NCI-H69 (cell line): ENCODE data around the gene MACROD2.

Experiments used
- DNase-seq: peaks from one replicate; lab custom pipeline; 2025; lab: John Stamatoyannopoulos, UW

Gene MACROD2

DNA sequence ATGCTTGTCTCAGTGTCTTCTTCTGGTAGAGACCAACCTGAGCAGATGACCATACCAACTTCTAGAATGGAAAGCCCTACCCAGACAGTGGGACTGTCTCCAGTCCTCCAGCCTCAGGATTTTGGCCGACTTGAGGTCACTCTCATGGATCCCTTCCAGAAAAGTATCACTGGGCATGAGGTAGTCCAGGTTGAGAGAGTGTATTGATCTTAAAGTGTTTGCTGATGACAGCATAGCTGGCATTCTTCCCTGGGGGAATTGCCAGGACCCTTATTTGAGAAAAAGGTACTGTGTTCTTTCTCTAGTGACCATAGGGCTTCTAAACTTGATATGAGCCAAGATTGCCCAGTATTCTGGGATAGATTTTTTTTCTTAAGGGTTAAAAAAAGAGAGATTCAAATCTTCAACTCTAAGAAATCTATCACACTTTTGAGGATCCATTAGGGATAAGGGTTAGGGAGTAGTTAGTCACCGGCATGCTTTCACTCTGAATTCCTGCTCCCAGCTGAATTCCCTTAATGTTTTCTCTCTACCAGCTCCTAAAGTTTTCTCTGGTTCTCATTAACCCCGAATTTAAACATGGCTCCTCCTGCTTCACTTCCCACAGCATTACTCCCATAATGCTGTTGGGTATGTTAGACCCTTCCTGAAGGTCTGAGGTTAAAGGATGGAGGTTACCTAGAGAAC is 415.7 kb downstream of the MACROD2 start:
- DNase-seq, result no peak

DNA sequence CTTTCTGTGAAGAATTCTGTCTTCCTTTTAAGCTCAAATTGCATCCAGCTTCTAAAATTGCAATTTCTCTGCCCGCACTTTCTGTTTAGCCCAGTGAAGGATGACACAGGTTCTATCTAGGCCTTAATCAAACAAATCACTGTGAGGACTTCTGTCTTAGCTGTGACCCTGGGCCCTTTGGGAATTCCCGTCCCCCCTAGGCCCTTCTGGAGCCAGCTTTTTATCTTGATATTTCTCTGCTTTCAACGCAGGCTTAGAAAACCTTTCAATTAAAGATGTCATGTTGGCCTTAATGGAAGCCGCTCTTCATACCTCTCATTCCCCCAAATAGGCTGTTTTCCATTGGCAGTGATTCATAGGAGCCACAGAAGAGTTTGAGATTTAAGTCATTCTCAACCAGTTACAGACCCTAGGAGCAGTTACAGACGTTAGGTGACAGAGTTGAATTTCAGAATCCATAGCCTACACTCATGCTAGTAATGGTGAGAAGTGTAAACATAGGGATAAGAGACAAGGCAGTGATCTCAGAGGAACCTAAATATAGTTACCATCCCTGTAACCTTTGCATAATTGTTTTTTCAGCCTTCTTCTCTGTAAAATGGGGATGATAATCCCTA is 416.9 kb downstream of the MACROD2 start:
- no peak for DNase-seq

- DNase-seq, result no peak
Observed at GRCh38 chr20:14413835-14414234, 418.5 kb downstream of the MACROD2 start.

GRCh38 chr20:14414560-14414959 is 419.2 kb downstream of the MACROD2 start:
- no peak for DNase-seq

GRCh38 chr20:14415467-14415866 is 420.2 kb downstream of the MACROD2 start:
- peak; percentile 68 for DNase-seq

DNA sequence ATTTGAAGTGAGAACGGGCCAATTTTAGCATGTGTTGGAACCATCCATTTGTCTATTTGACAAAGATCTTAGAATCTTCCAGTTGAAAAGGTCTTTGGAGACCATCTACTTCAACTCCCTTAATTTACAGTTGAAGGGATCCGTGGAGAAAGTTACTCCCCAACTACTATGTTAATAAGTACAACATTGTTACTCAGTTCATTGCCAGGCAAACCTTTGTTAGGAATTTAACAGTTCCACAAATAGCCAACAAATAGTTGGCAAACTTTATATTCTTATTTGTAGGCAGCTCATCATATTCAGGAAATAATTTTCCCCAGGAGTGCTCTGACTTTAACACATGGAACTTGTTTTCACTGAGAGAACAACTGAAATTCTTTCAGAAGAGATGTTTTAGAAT is 423.1 kb downstream of the MACROD2 start:
- no peak for DNase-seq

GRCh38 chr20:14422892-14423291 is 427.6 kb downstream of the MACROD2 start:
- DNase-seq, result peak; percentile 66

- no peak for DNase-seq
Observed at GRCh38 chr20:14431568-14431967, 436.3 kb downstream of the MACROD2 start.

DNA sequence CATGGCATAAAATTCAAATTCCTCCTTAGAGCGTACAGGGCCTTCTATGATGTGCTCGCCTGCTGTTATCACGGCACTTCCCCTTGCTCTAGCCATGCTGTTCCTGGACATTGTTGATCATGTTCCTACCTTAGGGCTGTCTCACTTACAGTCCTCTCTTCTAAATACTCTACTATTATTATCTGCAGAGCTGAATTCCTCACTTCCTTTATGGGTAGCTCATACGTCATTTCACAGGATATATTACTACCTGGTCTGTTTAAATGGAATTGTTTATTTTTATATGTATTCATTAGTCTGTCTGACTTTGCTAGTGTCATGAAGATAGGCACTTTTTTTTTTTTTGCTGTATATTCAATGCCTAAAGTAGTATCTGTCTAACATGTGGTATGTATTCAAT is 436.8 kb downstream of the MACROD2 start:
- no peak for DNase-seq

DNA sequence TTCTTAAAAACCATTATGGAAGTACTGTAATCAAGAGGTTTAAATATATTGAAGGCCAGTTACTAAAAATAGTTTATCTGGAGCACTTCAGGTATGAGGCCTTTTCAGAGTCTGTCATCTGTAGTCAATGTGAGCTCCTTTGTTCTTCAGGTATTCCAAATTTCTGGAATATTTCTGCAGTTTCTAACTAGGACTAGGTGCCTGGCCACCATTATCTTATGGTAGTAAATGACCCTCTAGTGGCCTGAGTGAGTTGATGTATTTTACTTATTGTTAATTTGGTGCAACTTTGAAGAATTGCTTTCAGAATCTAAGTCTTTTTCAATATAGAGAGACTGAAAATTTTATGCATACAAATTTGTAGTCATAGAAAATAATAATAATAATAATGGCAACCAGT is 437.3 kb downstream of the MACROD2 start:
- DNase-seq, result no peak

DNA sequence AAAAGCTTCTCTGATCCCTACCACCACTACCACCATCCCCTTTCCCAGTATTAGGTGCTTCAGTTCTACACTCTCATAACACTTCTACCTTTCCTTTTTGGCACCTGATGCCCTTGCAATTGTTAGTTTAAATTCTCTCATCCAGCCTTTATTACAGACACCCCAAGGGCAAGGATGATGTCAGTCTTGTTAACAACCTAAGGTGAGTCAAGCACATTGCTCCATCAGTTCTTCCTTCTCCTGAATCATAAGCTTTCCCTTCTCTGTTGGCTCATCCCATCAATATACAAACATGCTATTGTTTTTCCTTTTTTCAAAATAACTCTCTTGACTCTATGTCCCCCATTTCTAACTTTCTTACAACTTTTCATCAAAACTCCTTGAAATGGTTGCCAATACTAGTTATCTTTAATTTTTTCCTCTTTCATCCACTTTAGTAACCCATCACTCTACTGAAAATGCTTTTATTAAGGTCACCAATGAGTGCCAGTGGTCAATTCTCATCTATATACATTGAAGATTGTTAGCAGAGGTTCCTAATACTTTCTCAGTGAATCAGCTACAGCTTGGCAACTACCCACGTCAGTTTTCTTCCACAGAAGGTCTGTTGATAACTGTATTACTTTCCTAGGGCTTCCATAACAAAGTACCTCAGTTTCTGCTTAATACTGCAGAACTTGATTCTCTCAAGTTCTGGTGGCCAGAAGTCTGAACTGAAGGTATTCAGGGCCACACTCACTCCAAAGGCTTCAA is 439.2 kb downstream of the MACROD2 start:
- DNase-seq, result peak; percentile 50

DNA sequence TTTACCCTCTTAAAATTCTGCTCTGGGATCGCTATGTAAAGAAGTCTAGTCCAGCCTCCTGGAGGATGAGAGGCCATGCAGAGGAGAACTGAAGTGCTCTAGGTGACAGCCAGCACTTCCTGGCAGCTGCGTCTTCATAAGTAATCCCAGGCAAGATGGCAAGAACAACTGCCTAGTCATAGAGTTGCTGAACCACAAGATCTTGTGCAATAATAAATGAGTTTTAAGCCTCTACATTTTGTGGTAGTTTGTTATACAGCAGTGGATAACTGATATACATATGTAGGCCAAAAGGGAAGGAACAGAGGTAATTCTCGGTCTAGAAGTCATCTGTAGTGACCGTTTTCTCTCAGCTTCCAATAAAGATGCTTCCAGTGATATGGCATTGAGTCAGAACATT is 445.9 kb downstream of the MACROD2 start:
- no peak for DNase-seq

- no peak for DNase-seq
Observed at GRCh38 chr20:14444106-14444505, 448.8 kb downstream of the MACROD2 start.

- DNase-seq, result no peak
Observed at GRCh38 chr20:14445310-14445709, 450.0 kb downstream of the MACROD2 start.

- DNase-seq, result no peak
Observed at GRCh38 chr20:14445902-14446301, 450.6 kb downstream of the MACROD2 start.

- DNase-seq, result no peak
Observed at GRCh38 chr20:14446446-14446845, 451.1 kb downstream of the MACROD2 start.

DNA sequence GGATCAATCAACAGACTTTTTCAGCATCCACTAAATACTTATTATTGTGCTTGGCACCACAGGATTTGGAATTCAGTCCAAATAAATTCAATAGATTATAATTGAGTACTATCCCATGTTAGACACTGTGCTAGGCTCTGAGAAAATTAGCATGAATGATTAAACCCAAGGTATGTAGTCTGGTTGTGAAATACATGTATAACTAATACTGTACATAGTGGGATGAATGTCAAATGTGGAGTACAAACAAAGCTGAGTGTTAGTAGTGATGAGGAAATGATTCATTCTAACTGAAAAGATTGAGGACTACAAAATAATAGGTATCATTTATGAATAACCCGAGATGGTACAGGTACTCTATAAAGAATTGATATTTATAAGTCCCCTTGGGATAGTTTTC is 454.0 kb downstream of the MACROD2 start:
- DNase-seq, result no peak

DNA sequence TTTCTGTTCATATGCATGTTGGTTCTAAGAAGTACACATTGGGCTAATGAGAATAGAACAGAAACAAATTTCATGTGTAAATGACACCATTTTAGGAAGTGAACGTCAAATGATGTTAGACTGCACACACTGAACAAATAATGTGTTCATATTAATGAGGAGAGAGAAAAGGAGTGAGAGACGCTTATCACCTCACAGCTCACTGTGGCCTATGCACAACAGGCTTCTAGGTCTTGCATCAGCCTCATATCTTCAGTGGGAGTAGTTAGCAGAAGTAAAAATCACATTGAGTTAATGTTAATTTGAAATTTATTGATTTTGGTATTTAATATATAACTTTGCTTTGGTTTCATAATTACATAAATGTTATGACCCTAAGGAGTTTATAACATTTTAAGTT is 454.9 kb downstream of the MACROD2 start:
- peak; percentile 13 for DNase-seq

DNA sequence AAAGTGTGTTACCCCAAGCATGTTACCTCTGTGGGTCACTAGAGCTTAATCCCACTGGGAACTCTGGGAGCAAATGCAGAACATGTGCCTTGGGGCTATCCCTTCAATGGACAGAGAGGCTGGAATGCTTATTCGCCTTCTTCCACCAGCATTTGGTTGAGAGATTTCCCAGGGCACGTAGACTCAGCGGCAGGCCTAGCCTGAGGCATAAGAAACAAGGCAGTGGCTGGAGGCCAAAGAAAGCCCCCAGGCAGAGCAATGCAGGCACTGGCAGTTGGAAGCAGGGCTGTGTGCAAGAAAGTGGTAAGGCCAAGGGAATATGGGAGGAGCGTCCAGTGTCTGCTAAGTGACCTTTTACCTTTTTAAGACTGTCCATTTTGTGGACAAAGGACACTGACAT is 456.1 kb downstream of the MACROD2 start:
- peak; percentile 13 for DNase-seq

DNA sequence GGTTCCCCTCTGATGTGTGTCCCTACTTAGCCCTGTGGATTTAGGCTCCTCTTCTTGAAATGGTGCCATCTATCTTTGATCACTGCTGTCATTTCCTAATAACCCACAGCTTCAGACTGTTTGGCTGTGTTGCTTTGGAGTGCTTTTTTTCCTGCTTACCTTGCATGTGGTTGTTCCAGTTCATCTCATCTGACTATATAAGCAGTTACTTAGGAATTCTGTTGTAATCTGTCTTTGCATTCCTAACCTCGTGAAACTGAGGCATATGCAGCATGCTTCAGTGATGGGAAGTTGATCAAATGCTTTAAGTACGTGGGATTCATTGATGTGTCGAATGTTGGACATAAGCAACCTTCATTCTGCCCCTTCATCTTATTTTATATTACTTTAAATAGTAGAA is 457.9 kb downstream of the MACROD2 start:
- no peak for DNase-seq

DNA sequence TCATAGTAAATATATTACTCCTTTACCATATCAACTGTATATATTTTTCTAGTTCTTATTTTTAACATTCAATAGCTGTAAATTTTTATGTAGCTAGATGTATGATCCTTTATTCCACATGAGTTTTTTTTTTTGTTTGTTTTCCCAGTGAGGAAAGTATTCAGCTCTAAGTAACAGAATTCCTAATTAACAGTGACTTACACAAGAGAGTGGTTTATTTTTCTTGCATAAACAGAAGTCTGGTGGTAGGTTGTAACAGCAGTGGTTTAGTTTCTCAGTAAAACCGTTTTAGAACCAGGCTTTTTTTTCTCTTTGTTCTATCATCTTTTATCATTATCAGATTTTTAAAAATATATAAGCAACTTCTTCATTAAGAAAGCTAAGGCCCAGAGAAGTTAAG is 459.0 kb downstream of the MACROD2 start:
- no peak for DNase-seq

GRCh38 chr20:14467104-14467827 is 471.9 kb downstream of the MACROD2 start:
- DNase-seq, result peak; percentile 40
